Stimulated activated effector memory CD8-positive, alpha-beta T cell treated with anti-CD3 and anti-CD28 coated beads, Interleukin-12 subunit alpha, Interleukin-12 subunit beta, amount 100 ng/mL, for 72 hours (primary cell): Measurements from ENCODE around the gene SNX27.
A peak's percentile ranks its signal among the peaks of the same experiment; 100 is the strongest.

Source experiments
- ATAC-seq: fragments of 150-1000 bp; cut with Tn5 transposase; 2 replicates; pipeline ENCODE4 v1.10.0; 2021
- DNase-seq, 2 donors: peaks; one replicate each; pipeline ENCODE4 v3.0.0; 2021 to 2022; ENCODE audit warnings: low spot score in 2 of 2
- H3K27ac Mint-ChIP-seq: one replicate; pipeline ENCODE4 v1.8.0; 2022; ENCODE audit warnings: mild to moderate bottlenecking, mixed read lengths
- H3K36me3 Mint-ChIP-seq: one replicate; pipeline ENCODE4 v1.8.0; 2022; ENCODE audit warnings: mild to moderate bottlenecking, mixed read lengths
- H3K4me1 Mint-ChIP-seq: one replicate; pipeline ENCODE4 v1.8.0; 2022; ENCODE audit warnings: mixed read lengths
- H3K4me3 Mint-ChIP-seq: one replicate; pipeline ENCODE4 v1.8.0; 2022; ENCODE audit warnings: mild to moderate bottlenecking, mixed read lengths
- H3K9me3 Mint-ChIP-seq: one replicate; pipeline ENCODE4 v1.8.0; 2022; ENCODE audit warnings: mixed read lengths

SNX27 gene

GRCh38 chr1:151715726-151716404 lies 104.0 kb downstream of the SNX27 start:
- DNase-seq: no peak
- ATAC-seq: no peak
- Mint-ChIP-seq H3K27ac (no peak overlapping the region), H3K9me3 (no peaks in the 10 kb centered on the region), H3K36me3 (peaks cover 6% of the 10 kb centered on the region), H3K4me1 (peaks cover 29% of the 10 kb centered on the region), H3K4me3 (peak overlapping the region; percentile 76)

GRCh38 chr1:151716405-151716762 lies 104.5 kb downstream of the SNX27 start:
- peak overlapping the region; percentile 76 for H3K4me3 Mint-ChIP-seq
- H3K36me3 Mint-ChIP-seq: peaks cover 6% of the 10 kb centered on the region
- DNase-seq (no peak), ATAC-seq (no peak)
- no peak overlapping the region for H3K27ac Mint-ChIP-seq
- H3K9me3 Mint-ChIP-seq: no peaks in the 10 kb centered on the region
- peaks cover 34% of the 10 kb centered on the region for H3K4me1 Mint-ChIP-seq

GRCh38 chr1:151716771-151717631 lies 105.2 kb downstream of the SNX27 start, which contains the start of gene CELF3:
TSS of gene CELF3 (minus strand) at chr1:151716803. CDS start at chr1:151716020, 783 bp downstream.
- Mint-ChIP-seq H3K4me3 (peak within 1 kb of the TSS; percentile 76), H3K4me1 (peaks cover 39% of the 10 kb centered on the region), H3K27ac (no peak within 1 kb of the TSS), H3K36me3 (peaks cover 6% of the 10 kb centered on the region), H3K9me3 (no peaks in the 10 kb centered on the region)
- ATAC-seq: no peak
- DNase-seq: no peak

- peaks cover 6% of the 10 kb centered on the region for H3K36me3 Mint-ChIP-seq
- peaks cover 39% of the 10 kb centered on the region for H3K4me1 Mint-ChIP-seq
- ATAC-seq (no peak), DNase-seq (no peak)
- peak overlapping the region; percentile 76 for H3K4me3 Mint-ChIP-seq
- no peak overlapping the region for H3K27ac Mint-ChIP-seq
- H3K9me3 Mint-ChIP-seq: no peaks in the 10 kb centered on the region
Observed at GRCh38 chr1:151718011-151718431, 106.2 kb downstream of the SNX27 start.

DNA sequence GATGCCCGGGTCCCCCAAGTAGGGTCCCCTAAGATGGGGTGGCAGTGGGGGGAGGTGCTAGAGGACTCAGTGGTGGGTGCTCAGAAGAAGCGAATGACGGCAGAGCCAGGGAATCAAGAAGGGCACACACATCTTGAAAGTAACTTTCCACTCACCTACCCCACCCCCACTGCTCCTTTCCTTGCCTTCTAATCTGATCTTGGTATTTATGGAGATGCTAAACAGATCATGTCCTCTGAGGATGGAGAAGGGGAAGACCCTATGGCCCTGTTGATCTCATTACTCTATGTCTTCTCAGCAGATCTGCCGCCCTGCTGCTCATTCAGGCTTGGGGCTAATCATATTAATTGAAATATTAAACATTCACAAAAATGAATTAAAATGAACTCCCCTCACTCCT lies 106.8 kb downstream of the SNX27 start:
- H3K27ac Mint-ChIP-seq: no peak overlapping the region
- no peaks in the 10 kb centered on the region for H3K9me3 Mint-ChIP-seq
- no peak for ATAC-seq
- H3K36me3 Mint-ChIP-seq: peaks cover 6% of the 10 kb centered on the region
- DNase-seq: no peak
- peaks cover 39% of the 10 kb centered on the region for H3K4me1 Mint-ChIP-seq
- H3K4me3 Mint-ChIP-seq: no peak overlapping the region

GRCh38 chr1:151720125-151720524 lies 108.3 kb downstream of the SNX27 start:
- ATAC-seq (no peak), DNase-seq (no peak)
- Mint-ChIP-seq H3K4me1 (peaks cover 39% of the 10 kb centered on the region), H3K9me3 (no peaks in the 10 kb centered on the region), H3K4me3 (peak overlapping the region; percentile 66), H3K27ac (no peak overlapping the region), H3K36me3 (peaks cover 6% of the 10 kb centered on the region)

DNA sequence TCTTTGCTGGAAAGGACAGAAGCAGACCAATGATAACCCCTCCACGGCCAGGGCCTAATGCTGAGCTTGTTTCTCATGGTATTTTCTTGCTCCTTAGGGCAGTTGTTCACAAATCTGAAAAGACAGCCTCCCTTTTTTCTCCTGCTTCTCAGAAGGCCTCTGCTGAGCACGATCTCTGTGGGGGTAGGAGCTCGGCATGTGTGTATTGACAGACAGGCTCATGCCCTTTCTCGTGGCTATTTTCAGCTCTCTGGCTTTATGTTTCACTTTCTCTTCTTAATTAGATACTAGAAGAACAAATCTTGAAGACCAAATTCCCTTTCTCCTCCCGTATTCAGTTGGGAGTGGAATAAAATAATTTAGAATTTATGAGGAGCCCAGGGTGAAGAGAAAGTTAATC lies 108.7 kb downstream of the SNX27 start:
- H3K4me1 Mint-ChIP-seq: peaks cover 39% of the 10 kb centered on the region
- ATAC-seq: peak; percentile 34
- no peaks in the 10 kb centered on the region for H3K9me3 Mint-ChIP-seq

GRCh38 chr1:151720974-151721787 lies 109.3 kb downstream of the SNX27 start, which contains the start of gene RIIAD1:
TSS of gene RIIAD1 (plus strand) at chr1:151721522. CDS start at chr1:151721537, 15 bp downstream.
- H3K4me3 Mint-ChIP-seq: peak within 1 kb of the TSS; percentile 66
- H3K9me3 Mint-ChIP-seq: no peaks in the 10 kb centered on the region
- peaks cover 35% of the 10 kb centered on the region for H3K4me1 Mint-ChIP-seq
- ATAC-seq (peak; percentile 85), DNase-seq (no peak)
- peaks cover 6% of the 10 kb centered on the region for H3K36me3 Mint-ChIP-seq
- no peak within 1 kb of the TSS for H3K27ac Mint-ChIP-seq

More for the DNA sequence above, 108.7 kb downstream of the SNX27 start:
- Mint-ChIP-seq H3K36me3 (peaks cover 6% of the 10 kb centered on the region), H3K4me3 (peak overlapping the region; percentile 66), H3K27ac (no peak overlapping the region)
- no peak for DNase-seq

GRCh38 chr1:151721788-151722510 lies 110.1 kb downstream of the SNX27 start:
- DNase-seq (no peak), ATAC-seq (no peak)
- H3K36me3 Mint-ChIP-seq: peaks cover 3% of the 10 kb centered on the region
- H3K27ac Mint-ChIP-seq: no peak overlapping the region
- peaks cover 29% of the 10 kb centered on the region for H3K4me1 Mint-ChIP-seq
- H3K9me3 Mint-ChIP-seq: no peaks in the 10 kb centered on the region
- H3K4me3 Mint-ChIP-seq: peak overlapping the region; percentile 66

DNA sequence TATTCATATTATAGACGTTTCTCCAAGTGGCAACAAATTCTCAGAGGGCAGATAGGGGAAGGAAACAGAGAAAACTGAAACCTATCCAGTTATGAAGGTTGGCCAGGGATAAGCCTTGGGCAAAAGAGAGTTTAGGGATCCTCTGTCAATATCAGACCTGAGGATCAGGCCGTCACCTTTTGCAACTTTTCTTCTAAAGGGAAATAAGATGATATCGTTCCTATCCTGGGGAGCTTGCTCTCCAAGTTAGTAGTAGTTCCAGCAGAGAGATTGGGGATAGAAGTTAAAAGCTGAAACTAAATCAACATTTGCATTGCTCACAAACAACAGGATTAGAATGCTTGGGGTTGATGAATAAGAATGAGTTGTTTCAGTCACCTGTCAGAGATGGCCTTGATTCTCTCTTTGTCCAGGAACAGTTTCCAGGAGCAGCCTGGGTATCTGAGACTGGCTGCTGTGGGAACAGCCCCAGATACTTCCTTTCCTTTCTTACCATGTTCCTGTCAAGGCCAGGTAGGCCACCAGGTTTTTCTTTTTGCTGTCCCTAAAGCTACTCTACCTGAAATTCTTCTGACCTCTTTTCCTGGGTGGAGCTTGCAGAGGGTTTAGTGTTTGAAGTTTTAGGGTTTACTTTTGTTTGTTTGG lies 112.0 kb downstream of the SNX27 start:
- DNase-seq (no peak), ATAC-seq (no peak)
- Mint-ChIP-seq H3K4me1 (peaks cover 20% of the 10 kb centered on the region), H3K4me3 (no peak overlapping the region), H3K27ac (no peak overlapping the region), H3K36me3 (no peaks in the 10 kb centered on the region), H3K9me3 (no peaks in the 10 kb centered on the region)

GRCh38 chr1:151728151-151729054 lies 116.6 kb downstream of the SNX27 start:
- no peaks in the 10 kb centered on the region for H3K36me3 Mint-ChIP-seq
- H3K4me3 Mint-ChIP-seq: no peak overlapping the region
- no peak for DNase-seq
- H3K4me1 Mint-ChIP-seq: no peaks in the 10 kb centered on the region
- H3K9me3 Mint-ChIP-seq: no peaks in the 10 kb centered on the region
- ATAC-seq: no peak
- H3K27ac Mint-ChIP-seq: no peak overlapping the region

- DNase-seq: no peak
- Mint-ChIP-seq H3K36me3 (no peaks in the 10 kb centered on the region), H3K4me1 (no peaks in the 10 kb centered on the region), H3K4me3 (no peak overlapping the region), H3K9me3 (no peaks in the 10 kb centered on the region), H3K27ac (no peak overlapping the region)
- no peak for ATAC-seq
Observed at GRCh38 chr1:151729157-151729965, 117.5 kb downstream of the SNX27 start.

GRCh38 chr1:151729966-151730291 lies 118.1 kb downstream of the SNX27 start:
- Mint-ChIP-seq H3K36me3 (no peaks in the 10 kb centered on the region), H3K4me1 (peaks cover 2% of the 10 kb centered on the region), H3K4me3 (no peak overlapping the region), H3K9me3 (no peaks in the 10 kb centered on the region), H3K27ac (no peak overlapping the region)
- no peak for DNase-seq
- no peak for ATAC-seq
